ENCODE data around the gene TTC34.
"Not testable (repeated sequence)": the region's sequence is repeated elsewhere in the genome, so short reads cannot be mapped to it uniquely, and the experiment has no call there.

DNA sequence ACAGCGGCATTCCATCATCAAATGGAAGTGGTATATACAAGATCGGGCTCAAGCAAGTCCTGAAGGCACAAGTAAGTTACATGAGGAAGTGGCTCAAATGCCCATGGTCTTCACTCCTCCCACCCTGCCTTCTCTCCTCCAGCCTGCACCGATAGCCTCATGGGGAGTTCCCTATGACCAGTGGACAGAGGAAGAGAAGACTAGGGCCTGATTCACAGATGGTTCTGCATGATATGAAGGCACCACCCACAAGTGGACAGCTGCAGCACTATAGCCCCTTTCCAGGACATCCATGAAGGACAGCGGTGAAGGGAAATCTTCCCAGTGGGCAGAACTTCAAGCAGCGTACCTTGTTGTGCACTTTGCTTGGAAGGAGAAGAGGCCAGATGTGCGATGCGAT, 175.7 kb downstream of the TTC34 start:
- not testable (repeated sequence) for TF ChIP-seq CTCF (IDR thresholded peaks at IDR 0.05 in 2 of 3, conservative IDR thresholded peaks at IDR 0.05 in 1 of 3; ENCODE audit: borderline replicate concordance in 1 of 3, insufficient read depth in 1 of 3, low read depth in 2 of 3, low read length in 2 of 3); FOSL1 (IDR thresholded peaks at IDR 0.05; ENCODE audit: low read depth); POLR2AphosphoS5 (IDR thresholded peaks at IDR 0.05; ENCODE audit: low read depth, low read length); YY1 (IDR thresholded peaks at IDR 0.05; ENCODE audit: extremely low read depth, insufficient replicate concordance, low read depth, low read length)
- TF ChIP-seq, protein P1, sequence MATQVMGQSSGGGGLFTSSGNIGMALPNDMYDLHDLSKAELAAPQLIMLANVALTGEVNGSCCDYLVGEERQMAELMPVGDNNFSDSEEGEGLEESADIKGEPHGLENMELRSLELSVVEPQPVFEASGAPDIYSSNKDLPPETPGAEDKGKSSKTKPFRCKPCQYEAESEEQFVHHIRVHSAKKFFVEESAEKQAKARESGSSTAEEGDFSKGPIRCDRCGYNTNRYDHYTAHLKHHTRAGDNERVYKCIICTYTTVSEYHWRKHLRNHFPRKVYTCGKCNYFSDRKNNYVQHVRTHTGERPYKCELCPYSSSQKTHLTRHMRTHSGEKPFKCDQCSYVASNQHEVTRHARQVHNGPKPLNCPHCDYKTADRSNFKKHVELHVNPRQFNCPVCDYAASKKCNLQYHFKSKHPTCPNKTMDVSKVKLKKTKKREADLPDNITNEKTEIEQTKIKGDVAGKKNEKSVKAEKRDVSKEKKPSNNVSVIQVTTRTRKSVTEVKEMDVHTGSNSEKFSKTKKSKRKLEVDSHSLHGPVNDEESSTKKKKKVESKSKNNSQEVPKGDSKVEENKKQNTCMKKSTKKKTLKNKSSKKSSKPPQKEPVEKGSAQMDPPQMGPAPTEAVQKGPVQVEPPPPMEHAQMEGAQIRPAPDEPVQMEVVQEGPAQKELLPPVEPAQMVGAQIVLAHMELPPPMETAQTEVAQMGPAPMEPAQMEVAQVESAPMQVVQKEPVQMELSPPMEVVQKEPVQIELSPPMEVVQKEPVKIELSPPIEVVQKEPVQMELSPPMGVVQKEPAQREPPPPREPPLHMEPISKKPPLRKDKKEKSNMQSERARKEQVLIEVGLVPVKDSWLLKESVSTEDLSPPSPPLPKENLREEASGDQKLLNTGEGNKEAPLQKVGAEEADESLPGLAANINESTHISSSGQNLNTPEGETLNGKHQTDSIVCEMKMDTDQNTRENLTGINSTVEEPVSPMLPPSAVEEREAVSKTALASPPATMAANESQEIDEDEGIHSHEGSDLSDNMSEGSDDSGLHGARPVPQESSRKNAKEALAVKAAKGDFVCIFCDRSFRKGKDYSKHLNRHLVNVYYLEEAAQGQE (IDR thresholded peaks at IDR 0.05; ENCODE audit: low read depth) = not testable (repeated sequence)
- TF ChIP-seq, protein P2, sequence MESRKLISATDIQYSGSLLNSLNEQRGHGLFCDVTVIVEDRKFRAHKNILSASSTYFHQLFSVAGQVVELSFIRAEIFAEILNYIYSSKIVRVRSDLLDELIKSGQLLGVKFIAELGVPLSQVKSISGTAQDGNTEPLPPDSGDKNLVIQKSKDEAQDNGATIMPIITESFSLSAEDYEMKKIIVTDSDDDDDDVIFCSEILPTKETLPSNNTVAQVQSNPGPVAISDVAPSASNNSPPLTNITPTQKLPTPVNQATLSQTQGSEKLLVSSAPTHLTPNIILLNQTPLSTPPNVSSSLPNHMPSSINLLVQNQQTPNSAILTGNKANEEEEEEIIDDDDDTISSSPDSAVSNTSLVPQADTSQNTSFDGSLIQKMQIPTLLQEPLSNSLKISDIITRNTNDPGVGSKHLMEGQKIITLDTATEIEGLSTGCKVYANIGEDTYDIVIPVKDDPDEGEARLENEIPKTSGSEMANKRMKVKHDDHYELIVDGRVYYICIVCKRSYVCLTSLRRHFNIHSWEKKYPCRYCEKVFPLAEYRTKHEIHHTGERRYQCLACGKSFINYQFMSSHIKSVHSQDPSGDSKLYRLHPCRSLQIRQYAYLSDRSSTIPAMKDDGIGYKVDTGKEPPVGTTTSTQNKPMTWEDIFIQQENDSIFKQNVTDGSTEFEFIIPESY (IDR thresholded peaks at IDR 0.05; ENCODE audit: extremely low read depth, insufficient replicate concordance, low read length) = not testable (repeated sequence)
